Activated CD4-positive, alpha-beta T cell treated with anti-CD3 and anti-CD28 coated beads, Interleukin-10, Interleukin-2, amounts not matched to agents 100 ng/mL and 50 ng/mL, durations not matched to agents 16 hours and 8 hours (primary cell): Measurements from ENCODE around the gene ZNF277.
A peak's percentile ranks its signal among the peaks of the same experiment; 100 is the strongest.

Experiments used
- DNase-seq: peaks from one replicate; pipeline ENCODE4 v3.0.0-alpha.2; 2020

ZNF277 gene, protein sequence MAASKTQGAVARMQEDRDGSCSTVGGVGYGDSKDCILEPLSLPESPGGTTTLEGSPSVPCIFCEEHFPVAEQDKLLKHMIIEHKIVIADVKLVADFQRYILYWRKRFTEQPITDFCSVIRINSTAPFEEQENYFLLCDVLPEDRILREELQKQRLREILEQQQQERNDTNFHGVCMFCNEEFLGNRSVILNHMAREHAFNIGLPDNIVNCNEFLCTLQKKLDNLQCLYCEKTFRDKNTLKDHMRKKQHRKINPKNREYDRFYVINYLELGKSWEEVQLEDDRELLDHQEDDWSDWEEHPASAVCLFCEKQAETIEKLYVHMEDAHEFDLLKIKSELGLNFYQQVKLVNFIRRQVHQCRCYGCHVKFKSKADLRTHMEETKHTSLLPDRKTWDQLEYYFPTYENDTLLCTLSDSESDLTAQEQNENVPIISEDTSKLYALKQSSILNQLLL

DNA sequence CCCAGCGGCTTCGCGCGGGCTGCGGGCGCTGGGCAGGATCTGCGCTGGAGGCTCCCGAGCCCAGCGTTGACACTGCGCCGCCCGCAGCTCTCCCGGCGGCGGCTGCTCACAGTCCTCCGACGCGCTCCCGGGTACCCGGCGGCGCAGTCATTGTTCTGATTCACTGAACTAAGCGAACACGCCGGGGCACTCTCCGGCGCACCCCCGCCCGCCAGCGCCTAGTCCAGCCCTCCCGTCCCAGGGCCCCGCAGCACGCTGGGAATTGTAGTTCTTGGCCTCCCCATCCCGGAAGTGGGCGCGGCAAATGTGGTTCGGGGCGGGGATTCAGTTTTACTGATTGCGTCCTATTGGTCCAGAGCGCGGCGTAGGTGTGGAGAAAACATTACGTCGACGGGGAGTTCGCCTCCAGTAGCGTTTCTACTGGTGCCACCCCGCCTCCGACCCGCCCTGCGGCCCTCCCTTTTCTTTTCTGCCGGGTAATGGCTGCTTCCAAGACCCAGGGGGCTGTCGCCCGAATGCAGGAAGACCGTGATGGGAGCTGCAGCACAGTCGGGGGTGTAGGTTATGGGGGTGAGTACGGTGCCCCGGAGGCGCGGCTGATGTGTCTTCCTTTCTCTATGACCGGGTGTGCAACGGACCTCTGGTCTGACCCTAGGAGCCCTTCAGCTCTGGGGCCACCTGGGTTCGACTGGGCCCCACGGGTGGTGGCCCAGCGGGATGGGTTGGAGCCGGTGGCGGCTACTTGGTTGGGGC is at the start of gene ZNF277, which contains the start of gene DOCK4:
ZNF277 (plus strand) TSS at position 458 of the 753 bp plus-strand sequence; CDS start at position 480, 22 bp downstream.
DOCK4 (minus strand) TSS at position 162 of the 753 bp plus-strand sequence. CDS start 261 bp downstream, outside the sequence.
- DNase-seq: peak; percentile 99

DNA sequence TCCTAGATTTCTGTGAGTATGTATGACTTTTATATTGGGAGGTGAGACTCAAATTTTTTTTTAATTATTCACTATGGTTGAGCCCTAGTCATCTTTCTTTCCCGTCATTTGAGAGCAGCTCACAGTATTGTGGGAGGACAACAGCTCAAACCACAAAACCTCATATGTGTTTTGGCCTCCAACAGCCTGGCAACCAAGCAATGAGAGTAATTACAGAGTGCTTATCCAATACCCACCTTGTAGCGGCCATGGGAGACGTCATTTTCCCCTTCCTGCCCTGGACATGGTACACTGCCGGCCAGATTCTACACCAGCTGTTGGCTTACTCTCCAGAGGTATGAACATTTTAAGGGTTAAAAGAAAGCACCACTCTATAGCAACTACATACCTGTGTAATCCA is 49.4 kb upstream of the ZNF277 start:
- DNase-seq: peak; percentile 7

DNA sequence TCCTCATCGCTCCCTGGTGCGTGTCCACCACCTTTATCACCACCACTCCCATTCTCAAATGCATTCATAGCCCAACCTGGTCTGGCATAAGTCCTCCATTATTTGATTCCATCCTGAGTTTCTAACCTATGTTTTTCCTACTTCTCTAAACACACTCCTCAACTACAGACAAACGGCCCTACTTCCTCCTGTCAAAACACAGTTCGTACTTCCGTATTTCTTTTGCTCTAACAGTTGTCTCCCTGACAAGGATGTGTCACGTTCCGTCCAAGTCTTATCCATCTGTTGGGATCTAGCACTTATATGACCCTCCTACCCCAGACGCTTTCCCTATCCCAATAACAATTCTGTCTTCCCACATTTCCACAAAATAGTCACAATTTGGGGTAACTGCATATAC is 47.1 kb upstream of the ZNF277 start:
- no peak for DNase-seq

DNA sequence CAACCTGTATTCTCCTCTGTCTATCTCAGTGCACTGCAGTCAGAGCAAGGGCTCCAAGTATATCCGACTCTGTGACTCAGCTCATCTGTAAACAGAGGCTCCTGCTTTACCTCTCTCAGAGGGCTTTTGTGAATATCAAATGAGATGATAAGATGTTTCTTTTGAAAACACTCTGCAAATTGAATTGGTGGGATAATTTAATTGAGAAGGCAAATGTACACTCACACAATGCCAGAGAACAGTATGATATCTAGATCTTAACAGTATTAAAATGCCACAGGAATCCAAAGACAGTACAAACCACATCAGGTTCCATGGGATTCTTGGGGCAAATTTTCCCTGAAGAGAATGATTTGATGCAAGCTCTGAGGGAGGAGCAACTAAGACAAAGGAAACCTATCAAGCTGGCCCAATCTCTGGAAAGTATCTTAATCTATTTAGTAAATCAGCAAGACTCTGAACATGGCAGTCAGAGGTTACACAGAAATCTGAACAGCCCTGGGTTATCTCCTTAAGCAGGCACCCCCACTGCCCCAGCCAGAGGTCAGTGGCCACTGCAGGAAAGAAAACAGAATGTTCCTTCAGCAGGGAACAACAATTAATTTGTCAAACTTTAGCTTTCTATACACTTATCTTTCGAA is 46.2 kb upstream of the ZNF277 start:
- no peak for DNase-seq

DNA sequence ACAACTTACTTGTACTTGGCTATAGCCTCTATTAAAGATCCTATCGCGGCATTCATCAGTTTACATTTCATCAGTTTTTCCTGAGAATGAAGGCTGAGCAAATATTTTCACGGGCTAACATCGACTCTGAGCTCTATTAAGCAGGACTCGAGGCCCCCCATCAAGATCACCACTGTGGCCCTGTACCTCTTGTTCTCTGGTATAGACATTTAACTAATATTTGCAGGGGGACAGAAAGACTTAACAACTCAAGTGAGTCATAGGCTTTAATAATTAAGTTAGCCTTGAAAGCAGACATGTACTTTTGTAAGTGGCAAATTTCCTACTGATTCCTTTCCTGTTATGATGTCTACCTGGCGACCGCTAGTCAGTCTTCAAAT is 45.7 kb upstream of the ZNF277 start:
- DNase-seq: no peak

DNA sequence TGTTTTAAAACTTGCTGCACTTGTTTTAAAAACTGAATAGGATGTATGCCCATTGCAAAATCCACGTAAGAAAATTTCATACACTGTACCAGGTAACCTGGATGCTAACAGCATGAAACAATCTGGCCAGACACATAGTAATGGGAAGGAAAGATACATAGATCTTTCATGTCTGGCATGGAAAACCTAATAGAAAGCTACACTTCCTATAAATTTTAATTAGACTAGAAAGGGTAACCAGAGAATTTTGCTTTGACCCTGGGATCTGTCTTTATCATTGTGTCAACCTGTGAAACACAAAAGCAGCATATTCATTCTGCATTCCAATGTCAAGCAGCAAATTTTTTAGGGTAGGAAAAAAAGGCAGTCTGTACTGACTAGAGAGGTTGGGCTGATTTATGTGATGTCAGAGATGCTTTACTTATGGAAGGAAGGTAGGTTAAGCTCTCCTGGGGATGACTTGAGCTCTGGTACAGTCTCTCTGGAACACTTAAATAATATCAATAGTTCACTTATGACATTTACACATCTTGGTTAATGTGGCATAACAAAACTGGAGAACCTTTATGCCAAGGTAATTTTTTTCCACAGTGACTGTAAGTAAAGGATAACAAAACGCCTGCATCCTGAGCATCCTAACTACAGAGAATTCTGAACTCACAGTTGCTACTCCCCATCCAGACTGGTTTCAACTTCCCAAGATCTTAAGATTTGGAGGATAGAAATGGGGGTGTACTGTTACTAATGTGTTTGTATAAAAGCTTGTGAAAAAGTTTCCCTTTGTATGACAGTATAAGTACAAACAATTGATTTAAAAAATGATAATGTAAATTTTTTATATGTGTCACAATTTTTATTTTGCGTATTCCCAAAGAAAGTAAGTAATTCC is 45.0 kb upstream of the ZNF277 start:
- no peak for DNase-seq

DNA sequence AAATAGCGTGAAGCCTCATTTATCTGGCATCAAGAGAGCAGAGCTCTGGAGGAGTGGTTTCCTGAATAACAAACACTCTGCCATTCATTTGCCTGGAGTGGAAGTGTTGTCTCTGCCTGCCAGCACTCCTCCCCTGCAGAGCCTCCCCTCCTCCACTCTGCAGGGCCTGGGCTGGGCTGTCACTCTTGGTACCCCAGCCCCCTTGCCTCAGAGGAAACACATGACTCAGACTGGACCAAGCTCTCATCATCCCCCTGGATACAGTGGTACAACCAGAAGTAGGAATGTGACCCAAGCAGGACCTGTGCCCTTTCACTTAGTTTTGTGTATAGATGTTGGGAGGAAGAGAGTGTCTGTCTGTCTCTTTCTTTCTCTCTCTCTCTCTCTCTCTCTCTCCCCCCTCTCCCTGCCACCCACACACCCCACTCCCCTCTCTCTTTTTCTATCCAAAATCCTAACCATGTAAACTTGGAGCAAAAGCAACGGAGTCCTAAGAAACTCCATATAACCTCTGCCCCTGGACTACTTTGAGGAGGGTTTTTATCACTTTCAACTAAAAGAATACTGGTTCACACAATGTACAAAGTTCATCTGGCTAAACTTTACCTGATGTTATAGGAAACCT is 44.2 kb upstream of the ZNF277 start:
- DNase-seq: no peak

DNA sequence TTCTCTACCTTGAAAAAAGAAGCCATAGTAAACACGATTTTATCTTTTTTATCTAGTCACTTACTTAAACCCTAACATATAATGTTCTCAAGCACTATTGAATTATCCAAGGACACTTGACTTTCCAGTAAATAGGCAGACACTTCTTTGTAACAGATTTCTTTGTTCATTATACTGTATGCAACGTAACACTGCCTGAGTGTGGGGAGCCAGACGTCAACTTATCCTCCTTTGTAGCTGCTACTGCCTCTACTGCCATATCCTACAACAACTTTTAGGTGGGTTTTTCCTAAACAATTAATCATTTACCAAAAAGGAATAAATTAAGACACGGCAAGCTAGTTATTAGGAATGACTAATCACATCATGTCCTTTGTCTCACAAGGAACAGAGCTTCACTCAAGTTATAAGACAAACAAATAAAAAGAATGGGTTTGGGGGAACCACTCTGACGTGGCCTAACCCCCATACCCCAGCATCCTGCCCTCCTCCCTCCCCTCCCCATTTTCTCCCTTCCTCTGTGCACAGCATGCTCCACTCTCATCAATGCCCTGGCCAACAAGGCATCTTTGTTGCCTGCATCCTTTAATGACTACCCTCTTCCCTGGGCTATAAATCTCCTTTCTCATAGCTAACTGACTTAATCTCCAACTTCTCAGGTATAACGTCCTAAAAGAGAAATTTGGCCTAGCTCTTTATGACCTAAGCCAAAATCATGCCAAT is 43.5 kb upstream of the ZNF277 start:
- DNase-seq: no peak

DNA sequence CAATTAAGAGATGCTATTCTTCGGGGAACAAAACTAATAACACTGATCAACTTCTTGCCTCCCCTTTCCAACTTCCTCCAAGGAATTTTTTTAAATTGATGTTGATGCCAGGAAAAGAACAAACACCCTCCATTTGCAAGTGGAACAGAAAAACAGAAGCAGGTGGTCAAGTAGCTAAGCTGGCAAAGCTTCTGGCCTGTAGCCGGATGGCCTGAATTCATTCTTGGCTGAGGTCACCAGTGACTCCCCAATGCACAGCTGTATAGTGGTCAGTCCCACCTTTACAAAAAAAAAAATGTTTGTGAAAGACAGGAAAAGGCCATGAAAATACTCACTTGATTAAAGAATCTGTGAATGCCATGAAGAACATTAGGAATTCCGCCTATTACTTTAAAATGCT is 39.3 kb upstream of the ZNF277 start:
- no peak for DNase-seq

DNA sequence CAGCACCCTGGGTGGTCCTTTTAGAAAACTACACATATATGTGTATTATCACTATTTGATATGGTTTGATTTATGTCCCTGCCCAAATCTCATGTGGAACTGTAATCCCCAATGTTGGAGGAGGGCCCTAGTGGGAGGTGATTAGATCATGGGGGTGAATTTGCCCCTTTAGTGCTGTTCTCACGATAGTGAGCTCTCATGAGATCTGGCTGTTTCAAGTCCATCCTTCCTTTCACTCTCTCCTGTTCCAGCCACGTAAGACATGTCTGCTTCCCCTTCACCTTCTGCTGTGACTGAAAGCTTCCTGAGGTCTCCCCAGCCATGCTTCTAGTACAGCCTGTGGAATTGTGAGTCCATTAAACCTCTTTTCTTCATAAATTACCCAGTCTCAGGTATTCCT is 37.6 kb upstream of the ZNF277 start:
- DNase-seq: no peak

DNA sequence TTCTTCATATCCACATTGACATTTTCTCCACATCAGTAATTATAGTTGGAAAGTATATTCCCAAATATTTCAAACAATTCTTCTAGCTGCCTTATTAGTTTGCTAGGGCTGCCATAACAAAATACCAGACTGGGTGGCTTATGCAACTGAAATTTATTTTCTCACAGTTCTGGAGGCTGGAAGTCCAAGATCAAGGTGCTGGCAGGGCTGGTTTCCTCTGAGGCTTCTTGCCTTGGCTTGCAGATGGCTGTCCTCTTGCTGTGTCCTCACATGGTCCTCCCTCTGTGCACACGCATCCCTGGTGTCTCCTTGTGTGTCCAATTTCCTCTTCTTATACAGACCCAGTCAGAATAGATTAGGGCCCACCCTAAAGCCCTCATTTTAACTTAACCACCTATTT is 34.8 kb upstream of the ZNF277 start:
- no peak for DNase-seq

DNA sequence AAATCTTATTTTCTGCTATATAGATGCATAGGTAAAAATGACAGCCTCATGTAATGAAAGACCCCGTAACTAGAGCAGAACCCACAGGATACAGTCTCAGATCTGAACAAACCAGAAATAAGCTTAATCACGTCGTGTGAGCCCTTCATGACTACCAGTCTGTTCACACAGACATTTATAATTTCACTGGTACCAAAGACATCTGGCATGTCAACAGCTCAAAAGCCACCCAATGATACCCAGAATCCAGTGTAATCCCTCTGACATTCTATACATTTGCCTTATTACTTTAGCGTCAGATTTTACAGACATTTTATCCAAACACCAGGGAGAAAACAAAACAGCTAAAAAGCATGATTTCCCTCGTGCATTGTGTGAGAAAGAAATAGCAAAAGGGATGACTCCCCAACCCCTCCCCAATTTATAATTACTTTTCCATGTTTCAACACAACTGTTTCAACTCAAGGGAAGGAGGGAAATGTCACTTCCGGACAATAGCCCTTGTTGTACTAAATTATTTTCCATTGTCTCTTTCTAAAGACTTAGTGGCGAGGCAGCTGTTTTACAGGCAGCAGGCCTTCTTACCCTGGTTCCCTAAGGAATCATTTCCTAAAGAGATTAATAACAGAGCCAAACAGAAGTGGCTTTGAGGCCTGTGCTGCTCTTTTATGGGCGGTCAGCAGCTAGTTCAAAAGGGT is 33.5 kb upstream of the ZNF277 start:
- DNase-seq: no peak

DNA sequence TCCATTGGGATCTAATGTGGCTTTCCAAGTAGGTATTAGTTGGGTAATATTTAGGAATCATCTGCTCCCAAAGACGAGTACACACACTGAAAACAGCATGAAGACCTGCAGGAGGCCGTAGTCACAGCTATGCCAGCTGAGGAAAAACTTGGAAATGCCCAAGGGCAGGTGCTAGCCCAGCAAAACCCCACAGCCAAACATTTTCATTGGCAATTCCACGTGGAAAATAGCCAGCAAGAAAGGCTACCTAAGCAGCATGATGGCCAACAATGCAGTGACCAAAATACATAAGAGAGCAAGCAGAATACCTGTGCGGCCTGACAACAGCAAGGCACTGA is 33.0 kb upstream of the ZNF277 start:
- no peak for DNase-seq

DNA sequence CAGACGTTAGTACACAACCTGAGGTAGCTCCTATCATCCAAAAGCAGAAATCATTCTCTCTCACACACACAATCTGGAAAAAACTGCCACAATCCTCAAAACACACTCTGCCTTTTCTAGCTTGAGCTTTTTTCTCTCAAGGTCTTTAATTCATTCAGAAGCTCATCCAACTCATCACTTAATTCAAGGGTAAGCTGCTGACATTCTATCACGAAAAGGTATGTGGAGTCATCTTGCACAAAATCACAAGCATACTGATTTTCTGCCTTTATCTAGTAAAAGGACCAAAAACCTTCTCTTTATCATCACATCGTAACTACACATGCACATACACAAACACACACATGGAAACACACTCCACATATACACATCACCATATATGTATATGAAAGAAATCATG is 32.3 kb upstream of the ZNF277 start:
- DNase-seq: no peak

DNA sequence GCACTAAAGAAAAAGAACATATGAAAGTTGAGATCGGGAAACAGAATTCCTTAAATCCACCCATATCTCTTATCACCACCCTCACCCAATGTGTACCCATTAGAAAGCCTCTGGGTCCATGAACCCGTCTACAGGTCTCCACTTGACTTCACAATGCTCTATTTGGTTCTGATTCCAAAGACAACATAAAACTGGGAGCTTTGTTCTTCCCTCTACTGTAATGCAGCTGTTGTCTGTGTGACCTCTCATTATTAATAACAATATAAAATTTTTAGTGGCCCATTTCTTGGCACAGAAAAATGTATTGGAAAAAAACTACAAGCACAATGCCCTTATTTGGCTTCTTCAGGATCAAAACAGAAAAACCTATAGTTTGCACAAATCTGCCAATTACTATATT is 30.3 kb upstream of the ZNF277 start:
- no peak for DNase-seq

DNA sequence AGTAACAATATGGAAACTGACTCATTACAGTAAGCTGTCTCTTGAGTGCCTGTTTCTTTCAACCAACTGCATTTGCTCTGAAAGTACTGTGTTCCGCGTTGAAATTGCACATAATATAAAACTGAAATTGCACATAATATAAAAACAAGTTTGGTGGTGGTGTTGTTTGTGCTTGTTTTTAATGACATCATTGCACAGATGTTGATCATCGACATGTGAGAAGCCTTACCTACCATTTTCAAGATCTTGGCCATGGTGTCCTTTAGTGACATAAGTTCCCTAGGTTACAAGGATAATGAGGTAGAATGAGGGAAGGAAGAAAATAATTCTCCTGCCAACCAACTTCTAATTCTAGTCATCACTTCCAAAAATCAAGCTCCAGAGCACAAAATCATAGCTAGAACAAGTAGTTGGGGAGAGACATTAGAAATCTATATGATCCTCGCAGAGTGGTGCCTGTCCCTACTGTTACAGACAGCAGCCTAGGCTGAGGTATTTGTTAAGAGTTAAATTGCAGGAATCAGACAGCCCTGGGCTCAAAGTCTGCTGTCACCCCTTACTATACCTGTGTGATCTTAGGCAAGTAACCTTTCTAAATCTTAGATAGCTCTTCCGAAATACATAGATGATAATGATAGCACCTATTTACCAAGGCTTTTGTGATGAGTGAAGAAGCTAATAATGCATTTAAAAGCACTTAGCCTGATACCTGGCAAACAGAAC is 29.6 kb upstream of the ZNF277 start:
- DNase-seq: no peak

DNA sequence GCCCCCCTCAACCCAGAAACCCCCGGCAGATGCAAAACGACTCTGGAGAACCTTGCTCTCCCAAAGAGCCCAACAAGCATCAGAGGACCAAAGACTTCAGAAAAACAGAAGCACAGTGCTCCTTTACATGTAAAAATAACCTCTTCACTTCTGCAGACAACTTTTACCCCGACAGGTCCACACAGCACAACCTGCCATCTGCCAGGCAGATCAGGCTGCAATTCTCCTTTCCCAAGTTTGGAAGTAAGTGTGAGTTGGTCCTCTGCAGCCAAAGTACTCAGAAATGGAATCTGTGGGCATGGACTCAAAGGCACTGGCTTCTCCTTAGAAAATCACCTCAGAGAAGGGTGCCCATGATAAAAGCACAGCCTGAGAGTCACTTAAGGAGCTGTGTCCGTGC is 26.3 kb upstream of the ZNF277 start:
- no peak for DNase-seq

DNA sequence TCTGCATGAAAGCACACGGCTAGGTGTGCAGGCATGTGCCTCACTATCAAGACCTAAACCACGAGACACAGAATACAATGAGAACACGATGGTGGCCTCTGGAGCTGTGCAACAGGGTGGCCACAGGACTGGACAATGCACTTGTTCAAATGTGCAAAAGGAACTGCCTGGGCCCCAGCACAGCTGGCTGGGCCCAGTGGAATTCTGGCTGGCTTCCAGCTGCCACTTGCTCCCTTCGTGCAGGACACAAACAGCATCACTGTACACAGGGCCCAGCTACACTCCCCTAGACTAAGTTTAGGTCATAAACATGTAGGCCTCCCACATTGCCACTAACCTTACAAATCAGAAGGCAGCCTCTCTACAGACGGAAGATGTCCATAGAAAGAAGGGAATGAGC is 23.7 kb upstream of the ZNF277 start:
- no peak for DNase-seq

DNA sequence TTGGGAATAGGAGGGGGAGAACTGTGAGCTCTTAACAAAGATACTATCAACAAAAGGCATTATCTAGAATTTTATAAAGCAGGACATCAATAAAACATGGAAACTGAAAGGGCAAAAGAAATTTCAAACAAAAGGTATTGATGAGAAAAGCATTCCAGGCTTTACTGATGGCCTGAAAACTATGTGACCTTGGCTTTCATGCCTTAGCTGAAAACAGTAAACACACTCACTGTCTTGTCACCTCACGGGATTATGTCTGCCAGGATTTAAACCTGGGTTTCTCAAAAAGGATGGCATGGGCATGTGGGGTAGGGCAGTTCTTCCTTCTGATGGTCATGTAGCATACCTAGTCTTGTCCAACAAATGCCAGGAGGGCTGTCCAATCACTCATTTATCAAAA is 23.2 kb upstream of the ZNF277 start:
- no peak for DNase-seq

DNA sequence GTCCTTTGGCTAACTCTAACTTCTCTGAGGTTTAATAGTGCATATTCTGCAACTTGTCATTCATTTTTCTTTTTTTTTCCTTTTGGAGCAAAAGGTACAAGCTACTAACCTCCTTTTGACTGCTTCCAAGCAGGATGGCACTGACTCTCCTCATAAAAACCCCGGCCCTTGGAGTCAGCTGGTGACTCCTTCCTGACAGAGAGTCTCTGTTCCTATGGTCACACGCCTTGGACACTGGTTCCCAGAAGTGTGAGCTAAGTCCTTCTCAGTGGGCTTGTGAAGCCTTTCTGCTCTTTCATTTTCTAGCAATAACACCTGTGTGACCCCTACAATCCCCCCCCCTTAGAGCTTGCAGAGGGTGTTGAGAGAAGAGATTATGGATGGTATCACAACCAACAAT is 22.0 kb upstream of the ZNF277 start:
- DNase-seq: no peak
